ENCODE data around the gene LENG8. TPM values are rescaled to one million over a fixed set of nuclear protein-coding genes. Genes with fewer than 3 reads are reported as not detected.

The LENG8 gene
- total and polyA plus RNA-seq, 10 of the 15 experiments (the other 5 are each of a cell fraction or from before 2014, with no cell fraction given), result 2.3 to 145 (median 34.4) TPM

GRCh38 chr19:54408456-54409026 is 40.5 kb upstream of the LENG8 start:
- POLR2A ChIA-PET, result no interaction called here
- Histone ChIP-seq H3K9ac (ENCODE audit: control insufficient read depth, insufficient read depth, low read length) (no peak overlapping the region), H3K4me3 (no peak overlapping the region), H2AFZ (ENCODE audit: control insufficient read depth, low read depth, low read length) (no peak overlapping the region), H3K27me3 (replicated peaks in 1 of 2; ENCODE audit: control insufficient read depth in 2 of 2, insufficient read depth in 2 of 2, low read length in 1 of 2) (no peaks in the 10 kb centered on the region), H3K36me3 (ENCODE audit: control insufficient read depth in 2 of 2, insufficient read depth in 2 of 2, low read length in 1 of 2) (no peaks in the 10 kb centered on the region), H3K9me3 (replicated peaks; ENCODE audit: control insufficient read depth, insufficient read depth, low read length) (no peaks in the 10 kb centered on the region; the same call in 2 of the 3 replicates), H3K4me2 (ENCODE audit: control insufficient read depth, insufficient read depth) (no peak overlapping the region), H3K27ac (ENCODE audit: control insufficient read depth, insufficient read depth) (no peak overlapping the region), H3K4me1 (ENCODE audit: control insufficient read depth, insufficient read depth, low read length) (no peaks in the 10 kb centered on the region), H3K79me2 (ENCODE audit: control insufficient read depth, insufficient read depth, low read length) (no peaks in the 10 kb centered on the region), H4K20me1 (ENCODE audit: control insufficient read depth, insufficient read depth) (no peaks in the 10 kb centered on the region)
- SMC1A ChIA-PET (ENCODE audit: uncharacterized antibody, unreplicated experiment), result no interaction called here
- intact Hi-C loops (cut with micrococcal nuclease; ENCODE audit: unreplicated experiment) (no loop called here), in situ Hi-C loops (cut with MboI) (no loop called here)
- ATAC-seq, result no peak
- DNase-seq (ENCODE audit: low read depth, low spot score), result no peak
- no TSS peak for BruUV-seq (replicated peaks)
- no peak for FAIRE-seq
- 84% methylated on average over 9 of the region's 9 CpGs for WGBS (ENCODE audit: insufficient coverage, insufficient replicate concordance, low lambda C conversion rate, missing lambda C conversion rate)
- RAD21 ChIA-PET (ENCODE audit: unreplicated experiment), result no interaction called here
- CTCF ChIA-PET, result interaction anchor here (0.6 kb wide), 1 partner anchor 96 kb away, joined by 3 read pairs; the partner anchor contains the start of gene LILRA5
- TF ChIP-seq NRF1 (conservative IDR thresholded peaks at IDR 0.05; ENCODE audit: low read depth, low read length) (no peak), IKZF2 (IDR thresholded peaks at IDR 0.05) (no peak)

GRCh38 chr19:54411033-54411432 is 38.0 kb upstream of the LENG8 start:
- no peak overlapping the region for H3K4me3 ChIP-seq
- H3K9ac ChIP-seq (ENCODE audit: control insufficient read depth, insufficient read depth, low read length), result no peak overlapping the region
- H3K79me2 ChIP-seq (ENCODE audit: control insufficient read depth, insufficient read depth, low read length), result no peaks in the 10 kb centered on the region
- ATAC-seq (no peak), FAIRE-seq (no peak), DNase-seq (ENCODE audit: low read depth, low spot score) (no peak)
- no peaks in the 10 kb centered on the region; the same call in 2 of the 3 replicates for H3K9me3 ChIP-seq (replicated peaks; ENCODE audit: control insufficient read depth, insufficient read depth, low read length)
- no peak overlapping the region for H2AFZ ChIP-seq (ENCODE audit: control insufficient read depth, low read depth, low read length)
- ChIA-PET POLR2A (no interaction called here), SMC1A (ENCODE audit: uncharacterized antibody, unreplicated experiment) (interaction anchor here (1.2 kb wide), 1 partner anchor 21 kb away, joined by 3 read pairs; no protein-coding TSS in a partner anchor), CTCF (no interaction called here), RAD21 (ENCODE audit: unreplicated experiment) (interaction anchor here (1.1 to 1.3 kb wide), 2 partner anchors 20 to 37 kb away, joined by 3 to 5 read pairs; no protein-coding TSS in a partner anchor)
- intact Hi-C loops (cut with micrococcal nuclease; ENCODE audit: unreplicated experiment), result no loop called here
- no peaks in the 10 kb centered on the region for H3K36me3 ChIP-seq (ENCODE audit: control insufficient read depth in 2 of 2, insufficient read depth in 2 of 2, low read length in 1 of 2)
- H3K27ac ChIP-seq (ENCODE audit: control insufficient read depth, insufficient read depth), result no peak overlapping the region
- in situ Hi-C loops (cut with MboI), result no loop called here
- BruUV-seq (replicated peaks), result no TSS peak
- H4K20me1 ChIP-seq (ENCODE audit: control insufficient read depth, insufficient read depth), result no peaks in the 10 kb centered on the region
- H3K27me3 ChIP-seq (replicated peaks in 1 of 2; ENCODE audit: control insufficient read depth in 2 of 2, insufficient read depth in 2 of 2, low read length in 1 of 2), result peaks cover 0 to 3% of the 10 kb centered on the region in 2 experiments; a peak in 1 of 4 replicates
- TF ChIP-seq LARP7 (IDR thresholded peaks at IDR 0.05) (no peak), CBX5 (IDR thresholded peaks at IDR 0.05; ENCODE audit: low read depth) (no peak), RELA (IDR thresholded peaks at IDR 0.05; ENCODE audit: borderline replicate concordance, partially characterized antibody) (no peak), ESRRA (IDR thresholded peaks at IDR 0.05; ENCODE audit: low read length) (no peak), MAX (IDR thresholded peaks at IDR 0.05; ENCODE audit: low read depth, low read length) (no peak), SMAD5 (IDR thresholded peaks at IDR 0.05; ENCODE audit: low read depth) (no peak)
- H3K4me1 ChIP-seq (ENCODE audit: control insufficient read depth, insufficient read depth, low read length), result no peaks in the 10 kb centered on the region
- no peak overlapping the region for H3K4me2 ChIP-seq (ENCODE audit: control insufficient read depth, insufficient read depth)

Measured in GM12878 (cell line).